Stimulated activated naive CD8-positive, alpha-beta T cell treated with anti-CD3 and anti-CD28 coated beads, Interleukin-15, Interleukin-2, amounts not matched to agents 100 ng/mL and 50 ng/mL, for 24 hours (primary cell): ENCODE results near the gene KLHDC9.
A peak's percentile ranks its signal among the peaks of the same experiment; 100 is the strongest.

ENCODE experiments used
- H3K27ac Mint-ChIP-seq: one replicate; pipeline ENCODE4 v1.8.0; 2021; ENCODE audit warnings: mild to moderate bottlenecking, mixed read lengths
- H3K27me3 Mint-ChIP-seq: one replicate; pipeline ENCODE4 v1.8.0; 2021; ENCODE audit warnings: mixed read lengths
- H3K36me3 Mint-ChIP-seq: one replicate; pipeline ENCODE4 v1.8.0; 2021; ENCODE audit warnings: low read depth, mixed read lengths
- H3K4me1 Mint-ChIP-seq: one replicate; pipeline ENCODE4 v1.8.0; 2021; ENCODE audit warnings: low read depth, mixed read lengths
- H3K4me3 Mint-ChIP-seq: one replicate; pipeline ENCODE4 v1.8.0; 2021; ENCODE audit warnings: mild to moderate bottlenecking, mixed read lengths
- H3K9me3 Mint-ChIP-seq: one replicate; pipeline ENCODE4 v1.8.0; 2021; ENCODE audit warnings: mixed read lengths

Gene KLHDC9

GRCh38 chr1:161084597-161084988 is 13.6 kb upstream of the KLHDC9 start:
- no peaks in the 10 kb centered on the region for H3K9me3 Mint-ChIP-seq

GRCh38 chr1:161085165-161085564 is 13.0 kb upstream of the KLHDC9 start:
- Mint-ChIP-seq H3K27ac (no peak overlapping the region), H3K9me3 (no peaks in the 10 kb centered on the region), H3K27me3 (no peaks in the 10 kb centered on the region), H3K4me1 (peaks cover 8% of the 10 kb centered on the region), H3K36me3 (no peaks in the 10 kb centered on the region), H3K4me3 (no peak overlapping the region)

More at GRCh38 chr1:161084597-161084988, 13.6 kb upstream of the KLHDC9 start:
- H3K27me3 Mint-ChIP-seq = no peaks in the 10 kb centered on the region
- peaks cover 7% of the 10 kb centered on the region for H3K4me1 Mint-ChIP-seq
- H3K36me3 Mint-ChIP-seq = no peaks in the 10 kb centered on the region
- no peak overlapping the region for H3K4me3 Mint-ChIP-seq
- peak overlapping the region; percentile 52 for H3K27ac Mint-ChIP-seq

- no peaks in the 10 kb centered on the region for H3K9me3 Mint-ChIP-seq
- H3K4me1 Mint-ChIP-seq = peaks cover 14% of the 10 kb centered on the region
- H3K4me3 Mint-ChIP-seq = no peak overlapping the region
- H3K27me3 Mint-ChIP-seq = no peaks in the 10 kb centered on the region
- H3K36me3 Mint-ChIP-seq = no peaks in the 10 kb centered on the region
- H3K27ac Mint-ChIP-seq = no peak overlapping the region
Measured at GRCh38 chr1:161086457-161086856, 11.7 kb upstream of the KLHDC9 start.

GRCh38 chr1:161088587-161089110 is 9.5 kb upstream of the KLHDC9 start:
- no peaks in the 10 kb centered on the region for H3K36me3 Mint-ChIP-seq
- no peak overlapping the region for H3K27ac Mint-ChIP-seq
- no peak overlapping the region for H3K4me3 Mint-ChIP-seq
- no peaks in the 10 kb centered on the region for H3K9me3 Mint-ChIP-seq
- H3K27me3 Mint-ChIP-seq = no peaks in the 10 kb centered on the region
- peaks cover 36% of the 10 kb centered on the region for H3K4me1 Mint-ChIP-seq

- Mint-ChIP-seq H3K4me3 (no peak within 1 kb of the TSS), H3K27me3 (no peaks in the 10 kb centered on the region), H3K9me3 (no peaks in the 10 kb centered on the region), H3K27ac (no peak within 1 kb of the TSS), H3K36me3 (no peaks in the 10 kb centered on the region), H3K4me1 (peaks cover 40% of the 10 kb centered on the region)
Measured at GRCh38 chr1:161089251-161089924, 8.8 kb upstream of the KLHDC9 start, which contains the start of gene NECTIN4. Gene NECTIN4, minus strand, starts transcription at chr1:161089558. Its CDS starts 262 bp downstream, at chr1:161089296.

- no peak overlapping the region for H3K4me3 Mint-ChIP-seq
- H3K9me3 Mint-ChIP-seq = no peaks in the 10 kb centered on the region
- H3K4me1 Mint-ChIP-seq = peaks cover 40% of the 10 kb centered on the region
- no peak overlapping the region for H3K27ac Mint-ChIP-seq
- H3K27me3 Mint-ChIP-seq = no peaks in the 10 kb centered on the region
- no peaks in the 10 kb centered on the region for H3K36me3 Mint-ChIP-seq
Measured at GRCh38 chr1:161089938-161090337, 8.2 kb upstream of the KLHDC9 start.

GRCh38 chr1:161090617-161091016 is 7.5 kb upstream of the KLHDC9 start:
- Mint-ChIP-seq H3K9me3 (no peaks in the 10 kb centered on the region), H3K36me3 (no peaks in the 10 kb centered on the region), H3K27me3 (no peaks in the 10 kb centered on the region), H3K4me3 (no peak overlapping the region), H3K4me1 (peaks cover 41% of the 10 kb centered on the region), H3K27ac (peak overlapping the region; percentile 7)

- Mint-ChIP-seq H3K27ac (peak overlapping the region; percentile 7), H3K9me3 (no peaks in the 10 kb centered on the region), H3K4me1 (peaks cover 45% of the 10 kb centered on the region), H3K4me3 (no peak overlapping the region), H3K27me3 (no peaks in the 10 kb centered on the region), H3K36me3 (no peaks in the 10 kb centered on the region)
Measured at GRCh38 chr1:161091093-161091492, 7.1 kb upstream of the KLHDC9 start.

- no peaks in the 10 kb centered on the region for H3K36me3 Mint-ChIP-seq
- no peak overlapping the region for H3K4me3 Mint-ChIP-seq
- H3K27me3 Mint-ChIP-seq = no peaks in the 10 kb centered on the region
- no peak overlapping the region for H3K27ac Mint-ChIP-seq
- peaks cover 54% of the 10 kb centered on the region for H3K4me1 Mint-ChIP-seq
- H3K9me3 Mint-ChIP-seq = no peaks in the 10 kb centered on the region
Measured at GRCh38 chr1:161091796-161092507, 6.2 kb upstream of the KLHDC9 start.

- Mint-ChIP-seq H3K36me3 (no peaks in the 10 kb centered on the region), H3K4me3 (peak overlapping the region; percentile 21), H3K4me1 (peaks cover 61% of the 10 kb centered on the region), H3K27me3 (no peaks in the 10 kb centered on the region), H3K9me3 (no peaks in the 10 kb centered on the region), H3K27ac (peak overlapping the region; percentile 16)
Measured at GRCh38 chr1:161092621-161093028, 5.5 kb upstream of the KLHDC9 start.

- no peak overlapping the region for H3K27ac Mint-ChIP-seq
- H3K36me3 Mint-ChIP-seq = peaks cover under 1% of the 10 kb centered on the region
- no peaks in the 10 kb centered on the region for H3K9me3 Mint-ChIP-seq
- H3K4me3 Mint-ChIP-seq = no peak overlapping the region
- peaks cover 74% of the 10 kb centered on the region for H3K4me1 Mint-ChIP-seq
- no peaks in the 10 kb centered on the region for H3K27me3 Mint-ChIP-seq
Measured at GRCh38 chr1:161094481-161094880, 3.7 kb upstream of the KLHDC9 start.

GRCh38 chr1:161095230-161095629 is 2.9 kb upstream of the KLHDC9 start:
- Mint-ChIP-seq H3K9me3 (no peaks in the 10 kb centered on the region), H3K36me3 (peaks cover 8% of the 10 kb centered on the region), H3K27me3 (no peaks in the 10 kb centered on the region), H3K27ac (no peak overlapping the region), H3K4me3 (no peak overlapping the region), H3K4me1 (peaks cover 79% of the 10 kb centered on the region)

GRCh38 chr1:161096015-161096414 is 2.1 kb upstream of the KLHDC9 start:
- Mint-ChIP-seq H3K36me3 (peaks cover 14% of the 10 kb centered on the region), H3K27me3 (no peaks in the 10 kb centered on the region), H3K9me3 (no peaks in the 10 kb centered on the region), H3K4me3 (no peak overlapping the region), H3K27ac (peak overlapping the region; percentile 41), H3K4me1 (peaks cover 77% of the 10 kb centered on the region)

GRCh38 chr1:161096530-161096929 is 1.6 kb upstream of the KLHDC9 start:
- Mint-ChIP-seq H3K27me3 (no peaks in the 10 kb centered on the region), H3K9me3 (no peaks in the 10 kb centered on the region), H3K27ac (peak overlapping the region; percentile 86), H3K4me3 (no peak overlapping the region), H3K36me3 (peaks cover 17% of the 10 kb centered on the region), H3K4me1 (peaks cover 76% of the 10 kb centered on the region)

- H3K4me1 Mint-ChIP-seq = peaks cover 56% of the 10 kb centered on the region
- H3K4me3 Mint-ChIP-seq = peak overlapping the region; percentile 81
- H3K36me3 Mint-ChIP-seq = peaks cover 27% of the 10 kb centered on the region
- H3K9me3 Mint-ChIP-seq = no peaks in the 10 kb centered on the region
- no peaks in the 10 kb centered on the region for H3K27me3 Mint-ChIP-seq
- H3K27ac Mint-ChIP-seq = no peak overlapping the region
Measured at GRCh38 chr1:161099090-161099802, 1.1 kb downstream of the KLHDC9 start.
